GM18951 (cell line): ENCODE measurements around the gene RAD54L2.
"Not testable (repeated sequence)": the region's sequence is repeated elsewhere in the genome, so short reads cannot be mapped to it uniquely, and the experiment has no call there.

Experiments used
- POLR2A ChIP-seq: IDR thresholded peaks from 4 replicates; pipeline ENCODE4 v1.6.1; 2011; ENCODE audit warnings: mild to moderate bottlenecking; ENCODE audit not compliant: insufficient read length, insufficient read depth; ENCODE audit errors: extremely low read depth
- in situ Hi-C: fragments of 300-500 bp; cut with MboI; formaldehyde crosslinking; loops from one replicate; pipeline ENCODE4 v1.12.0; 2022; ENCODE audit warnings: low sequenced_read_pairs, mixed read lengths, inconsistent platforms; ENCODE audit not compliant: unreplicated experiment

Gene RAD54L2

GRCh38 chr3:51538459-51539290, at the start of gene RAD54L2:
RAD54L2 (plus strand) TSS chr3:51538719; CDS start chr3:51590421, 51,702 bp downstream.
- in situ Hi-C loops: no loop called here
- peak; percentile 85 for TF ChIP-seq POLR2A

- in situ Hi-C loops: no loop called here
- peak; percentile 50 for TF ChIP-seq POLR2A
Measured at GRCh38 chr3:51498876-51499738, 39.4 kb upstream of the RAD54L2 start.

- in situ Hi-C loops: loop anchor here (10.0 kb wide), 2 partner anchors 134 to 164 kb away; no protein-coding TSS in a partner anchor
- TF ChIP-seq POLR2A: no peak
Measured at GRCh38 chr3:51500632-51501131, 37.8 kb upstream of the RAD54L2 start.

GRCh38 chr3:51501833-51502561, 36.5 kb upstream of the RAD54L2 start:
- no peak for TF ChIP-seq POLR2A
- in situ Hi-C loops: loop anchor here (10.0 kb wide), 2 partner anchors 133 to 163 kb away; no protein-coding TSS in a partner anchor

GRCh38 chr3:51502562-51502910, 36.0 kb upstream of the RAD54L2 start:
- TF ChIP-seq POLR2A: no peak
- in situ Hi-C loops: loop anchor here (10.0 kb wide), 2 partner anchors 132 to 162 kb away; no protein-coding TSS in a partner anchor

GRCh38 chr3:51503007-51503406, 35.5 kb upstream of the RAD54L2 start:
- in situ Hi-C loops: loop anchor here (10.0 kb wide), 2 partner anchors 132 to 162 kb away; no protein-coding TSS in a partner anchor

GRCh38 chr3:51508255-51508654, 30.3 kb upstream of the RAD54L2 start:
- in situ Hi-C loops: loop anchor here (10.0 kb wide), 2 partner anchors 127 to 157 kb away; no protein-coding TSS in a partner anchor
- TF ChIP-seq POLR2A: no peak

More at GRCh38 chr3:51503007-51503406, 35.5 kb upstream of the RAD54L2 start:
- no peak for TF ChIP-seq POLR2A

GRCh38 chr3:51510996-51511395, 27.5 kb upstream of the RAD54L2 start:
- no peak for TF ChIP-seq POLR2A
- in situ Hi-C loops: no loop called here

GRCh38 chr3:51514210-51514609, 24.3 kb upstream of the RAD54L2 start:
- no peak for TF ChIP-seq POLR2A
- in situ Hi-C loops: no loop called here

- in situ Hi-C loops: no loop called here
- TF ChIP-seq POLR2A: no peak
Measured at GRCh38 chr3:51519848-51520247, 18.7 kb upstream of the RAD54L2 start.

- in situ Hi-C loops: not testable (repeated sequence)
Measured at GRCh38 chr3:51520906-51521730, 17.4 kb upstream of the RAD54L2 start.
